ENCODE data around the gene CEP112.

CEP112 gene

DNA sequence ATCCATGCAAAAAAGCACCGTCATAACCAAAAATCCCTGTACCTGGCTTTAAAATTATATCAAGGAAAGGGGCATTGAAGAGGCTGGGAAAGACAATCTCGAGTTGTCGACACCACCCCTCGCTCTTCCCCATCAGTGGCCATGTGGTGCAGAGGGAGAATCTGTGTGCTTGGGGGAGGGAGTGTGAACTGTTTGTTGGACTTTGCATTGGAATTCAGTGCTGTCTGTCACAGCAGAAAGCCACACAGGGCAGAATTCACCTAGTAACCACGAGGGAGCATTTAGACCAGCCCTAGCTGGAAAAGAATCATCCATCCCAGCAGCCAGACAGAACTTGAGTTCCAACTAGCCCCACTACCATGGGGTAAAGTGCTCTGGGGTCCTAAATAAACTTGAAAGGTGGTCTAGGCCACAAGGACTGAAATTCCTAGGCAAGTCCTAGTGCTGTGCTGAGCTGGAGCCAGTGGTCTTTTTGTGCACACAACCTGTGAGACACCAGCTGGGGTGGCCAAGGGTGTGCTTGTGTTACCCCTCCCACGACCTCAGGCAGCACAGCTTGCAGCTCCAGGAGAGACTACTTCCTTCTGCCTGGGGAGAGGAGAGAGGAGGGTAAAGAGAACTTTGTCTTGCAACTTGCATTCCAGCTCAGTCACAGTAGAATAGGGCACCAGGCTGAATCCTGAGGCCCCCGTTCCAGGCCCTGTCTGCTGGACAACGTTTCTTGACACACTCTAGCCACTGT, 11.5 kb upstream of the CEP112 start:
- H3K4me1 ChIP-seq (ENCODE audit: control insufficient read depth, insufficient read depth, low read length), result no peaks in the 10 kb centered on the region
- H3K9ac ChIP-seq (ENCODE audit: low read length), result no peak overlapping the region
- no peaks in the 10 kb centered on the region for H3K36me3 ChIP-seq (ENCODE audit: control insufficient read depth, insufficient read depth, low read length, severe bottlenecking)
- peaks cover 4% of the 10 kb centered on the region for H3K9me3 ChIP-seq (ENCODE audit: control insufficient read depth, low read length)
- H3K4me3 ChIP-seq (ENCODE audit: low read length), result no peak overlapping the region
- no peak for DNase-seq (ENCODE audit: low read depth)
- peaks cover 2% of the 10 kb centered on the region for H3K27me3 ChIP-seq (replicated peaks; ENCODE audit: control insufficient read depth, insufficient read depth, low read length)

DNA sequence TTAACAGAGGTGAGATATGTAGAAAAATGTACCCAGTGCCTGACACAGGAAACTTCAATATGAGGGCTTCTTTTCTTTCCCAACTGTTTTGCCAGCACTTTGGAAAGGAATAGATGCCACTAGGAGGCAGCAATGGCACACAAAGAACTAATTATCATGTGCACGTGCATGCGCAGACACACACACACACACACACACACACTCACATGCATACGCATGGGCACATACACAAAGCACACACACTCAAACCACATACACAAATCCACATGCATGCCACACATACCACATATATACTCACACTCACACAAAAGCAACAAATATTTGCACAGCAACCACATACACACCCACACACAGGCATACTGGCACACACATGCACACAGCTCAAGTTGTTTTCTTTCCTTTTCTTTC, 8.8 kb upstream of the CEP112 start:
- peak; percentile 83 for DNase-seq (ENCODE audit: low read depth)

DNA sequence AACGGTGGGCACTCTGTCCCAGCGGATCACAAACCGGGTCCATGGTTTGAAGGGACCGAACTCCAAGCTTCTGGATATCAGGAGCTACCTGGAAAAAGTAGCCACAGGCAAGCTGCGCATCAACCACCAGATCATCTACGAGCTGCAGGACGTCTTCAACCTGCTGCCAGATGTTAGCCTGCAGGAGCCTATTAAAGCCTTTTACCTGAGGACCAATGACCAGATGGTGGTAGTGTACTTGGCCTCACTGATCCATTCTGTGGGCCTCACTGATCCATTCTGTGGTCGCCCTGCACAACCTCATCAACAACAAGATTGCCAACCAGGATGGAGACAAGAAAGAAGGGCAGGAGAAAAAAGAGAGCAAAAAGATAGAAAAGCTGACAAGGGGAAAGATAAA, 6.3 kb upstream of the CEP112 start:
- Histone ChIP-seq H3K9ac (ENCODE audit: low read length) (no peak overlapping the region), H3K4me3 (ENCODE audit: low read length) (no peak overlapping the region), H3K27me3 (replicated peaks; ENCODE audit: control insufficient read depth, insufficient read depth, low read length) (no peaks in the 10 kb centered on the region), H3K9me3 (ENCODE audit: control insufficient read depth, low read length) (no peaks in the 10 kb centered on the region), H3K36me3 (ENCODE audit: control insufficient read depth, insufficient read depth, low read length, severe bottlenecking) (no peaks in the 10 kb centered on the region), H3K4me1 (ENCODE audit: control insufficient read depth, insufficient read depth, low read length) (no peaks in the 10 kb centered on the region)
- DNase-seq (ENCODE audit: low read depth), result no peak

More for the DNA sequence above, 8.8 kb upstream of the CEP112 start:
- Histone ChIP-seq H3K9me3 (ENCODE audit: control insufficient read depth, low read length) (peaks cover 3% of the 10 kb centered on the region), H3K27me3 (replicated peaks; ENCODE audit: control insufficient read depth, insufficient read depth, low read length) (peaks cover 2% of the 10 kb centered on the region), H3K9ac (ENCODE audit: low read length) (no peak overlapping the region), H3K4me3 (ENCODE audit: low read length) (no peak overlapping the region), H3K36me3 (ENCODE audit: control insufficient read depth, insufficient read depth, low read length, severe bottlenecking) (no peaks in the 10 kb centered on the region), H3K4me1 (ENCODE audit: control insufficient read depth, insufficient read depth, low read length) (no peaks in the 10 kb centered on the region)

DNA sequence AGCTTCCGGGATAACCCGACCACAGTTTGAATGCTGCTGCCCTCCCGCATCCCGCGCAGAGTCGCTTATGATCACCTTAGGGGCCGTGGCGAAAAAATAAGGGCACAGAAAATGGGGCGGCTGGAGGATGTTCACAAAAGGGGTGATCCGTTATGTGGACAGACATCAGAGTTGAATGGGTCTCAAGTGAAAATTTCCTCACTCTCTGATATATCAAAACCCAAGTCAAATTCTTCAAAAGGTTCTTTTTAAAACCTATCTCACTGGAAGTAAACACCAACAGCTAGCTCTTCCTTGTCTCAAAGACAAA, 400 bp upstream of the CEP112 start:
- H3K36me3 ChIP-seq (ENCODE audit: control insufficient read depth, insufficient read depth, low read length, severe bottlenecking), result no peaks in the 10 kb centered on the region
- no peak for DNase-seq (ENCODE audit: low read depth)

GRCh38 chr17:66190738-66191592, 968 bp downstream of the CEP112 start:
- Histone ChIP-seq H3K4me1 (ENCODE audit: control insufficient read depth, insufficient read depth, low read length) (peaks cover 14% of the 10 kb centered on the region), H3K9ac (ENCODE audit: low read length) (peak overlapping the region; percentile 89), H3K27me3 (replicated peaks; ENCODE audit: control insufficient read depth, insufficient read depth, low read length) (no peaks in the 10 kb centered on the region), H3K9me3 (ENCODE audit: control insufficient read depth, low read length) (no peaks in the 10 kb centered on the region), H3K36me3 (ENCODE audit: control insufficient read depth, insufficient read depth, low read length, severe bottlenecking) (no peaks in the 10 kb centered on the region), H3K4me3 (ENCODE audit: low read length) (peak overlapping the region; percentile 86)
- DNase-seq (ENCODE audit: low read depth), result peak; percentile 64

More for the DNA sequence above, 400 bp upstream of the CEP112 start:
- Histone ChIP-seq H3K9ac (ENCODE audit: low read length) (peak overlapping the region; percentile 89), H3K4me3 (ENCODE audit: low read length) (peak overlapping the region; percentile 86), H3K4me1 (ENCODE audit: control insufficient read depth, insufficient read depth, low read length) (peaks cover 14% of the 10 kb centered on the region), H3K9me3 (ENCODE audit: control insufficient read depth, low read length) (no peaks in the 10 kb centered on the region), H3K27me3 (replicated peaks; ENCODE audit: control insufficient read depth, insufficient read depth, low read length) (no peaks in the 10 kb centered on the region)

GRCh38 chr17:66187718-66188117, 4.2 kb downstream of the CEP112 start:
- H3K4me3 ChIP-seq (ENCODE audit: low read length), result no peak overlapping the region
- H3K9ac ChIP-seq (ENCODE audit: low read length), result no peak overlapping the region
- no peaks in the 10 kb centered on the region for H3K27me3 ChIP-seq (replicated peaks; ENCODE audit: control insufficient read depth, insufficient read depth, low read length)
- peaks cover 14% of the 10 kb centered on the region for H3K4me1 ChIP-seq (ENCODE audit: control insufficient read depth, insufficient read depth, low read length)
- H3K9me3 ChIP-seq (ENCODE audit: control insufficient read depth, low read length), result no peaks in the 10 kb centered on the region
- DNase-seq (ENCODE audit: low read depth), result no peak
- H3K36me3 ChIP-seq (ENCODE audit: control insufficient read depth, insufficient read depth, low read length, severe bottlenecking), result no peaks in the 10 kb centered on the region

DNA sequence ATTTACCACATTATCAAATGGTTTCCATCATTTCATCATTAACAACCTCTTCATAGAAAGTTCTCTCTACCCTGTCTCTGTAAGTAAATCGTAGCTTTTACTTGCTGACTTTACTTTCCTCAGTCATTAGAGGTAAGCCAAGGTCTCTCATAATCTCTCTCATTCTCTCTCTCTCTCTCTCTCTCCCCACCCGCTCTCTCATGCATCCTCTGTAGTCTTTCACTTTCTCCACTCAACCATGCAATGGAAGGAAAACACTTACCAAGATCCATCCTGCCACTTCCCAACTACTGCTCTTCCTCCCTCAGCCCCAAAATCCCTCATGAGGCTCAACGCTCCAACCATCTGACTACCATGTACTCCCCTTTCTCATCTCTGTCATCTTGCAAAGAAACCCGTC, 6.1 kb downstream of the CEP112 start:
- peaks cover 5% of the 10 kb centered on the region for H3K36me3 ChIP-seq (ENCODE audit: control insufficient read depth, insufficient read depth, low read length, severe bottlenecking)
- H3K27me3 ChIP-seq (replicated peaks; ENCODE audit: control insufficient read depth, insufficient read depth, low read length), result no peaks in the 10 kb centered on the region
- no peak overlapping the region for H3K4me3 ChIP-seq (ENCODE audit: low read length)
- H3K4me1 ChIP-seq (ENCODE audit: control insufficient read depth, insufficient read depth, low read length), result peaks cover 7% of the 10 kb centered on the region
- H3K9ac ChIP-seq (ENCODE audit: low read length), result no peak overlapping the region
- H3K9me3 ChIP-seq (ENCODE audit: control insufficient read depth, low read length), result no peaks in the 10 kb centered on the region
- DNase-seq (ENCODE audit: low read depth), result no peak

DNA sequence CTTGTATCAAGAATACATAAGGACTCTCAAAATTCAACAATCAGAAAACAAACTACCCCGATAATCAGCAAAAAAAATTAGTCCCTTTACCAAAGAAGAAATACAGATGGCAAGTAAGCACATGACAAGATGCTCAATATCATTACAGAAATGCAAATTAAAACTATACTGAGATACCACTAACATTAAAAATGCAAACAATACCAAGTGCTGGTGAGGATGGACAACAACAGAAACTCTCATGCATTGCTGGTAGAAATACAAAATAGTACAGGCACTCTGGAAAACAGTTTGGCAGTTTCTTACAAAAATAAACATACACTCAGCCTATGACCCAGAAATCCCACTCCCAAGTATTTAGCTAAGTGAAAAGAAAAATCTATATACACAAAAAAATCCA, 7.5 kb downstream of the CEP112 start:
- DNase-seq (ENCODE audit: low read depth), result no peak
- Histone ChIP-seq H3K4me3 (ENCODE audit: low read length) (no peak overlapping the region), H3K27me3 (replicated peaks; ENCODE audit: control insufficient read depth, insufficient read depth, low read length) (no peaks in the 10 kb centered on the region), H3K9me3 (ENCODE audit: control insufficient read depth, low read length) (no peaks in the 10 kb centered on the region), H3K36me3 (ENCODE audit: control insufficient read depth, insufficient read depth, low read length, severe bottlenecking) (peaks cover 5% of the 10 kb centered on the region), H3K9ac (ENCODE audit: low read length) (no peak overlapping the region), H3K4me1 (ENCODE audit: control insufficient read depth, insufficient read depth, low read length) (no peaks in the 10 kb centered on the region)

DNA sequence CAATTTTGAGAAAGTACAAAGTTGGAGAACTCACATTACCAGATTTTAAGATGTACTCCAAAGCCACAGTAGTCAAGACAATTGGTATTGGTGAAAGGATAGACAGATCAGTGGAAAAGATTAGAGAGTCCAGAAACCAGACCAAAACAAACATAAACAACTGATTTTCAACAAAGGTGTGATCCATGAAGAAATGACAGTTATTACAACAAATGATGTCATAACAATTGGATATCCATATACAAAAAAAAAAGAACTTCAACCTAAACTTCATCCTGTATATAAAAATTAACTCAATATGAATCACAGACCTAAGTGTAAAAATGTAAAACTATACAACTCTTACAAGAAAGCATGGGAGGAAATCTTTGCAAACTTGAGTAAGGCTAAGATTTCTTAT, 8.4 kb downstream of the CEP112 start:
- no peaks in the 10 kb centered on the region for H3K4me1 ChIP-seq (ENCODE audit: control insufficient read depth, insufficient read depth, low read length)
- no peaks in the 10 kb centered on the region for H3K27me3 ChIP-seq (replicated peaks; ENCODE audit: control insufficient read depth, insufficient read depth, low read length)
- no peaks in the 10 kb centered on the region for H3K9me3 ChIP-seq (ENCODE audit: control insufficient read depth, low read length)
- no peak for DNase-seq (ENCODE audit: low read depth)
- no peak overlapping the region for H3K4me3 ChIP-seq (ENCODE audit: low read length)
- no peak overlapping the region for H3K9ac ChIP-seq (ENCODE audit: low read length)
- H3K36me3 ChIP-seq (ENCODE audit: control insufficient read depth, insufficient read depth, low read length, severe bottlenecking), result peaks cover 5% of the 10 kb centered on the region

GRCh38 chr17:66178642-66179041, 13.3 kb downstream of the CEP112 start:
- H3K9ac ChIP-seq (ENCODE audit: low read length), result no peak overlapping the region
- H3K4me3 ChIP-seq (ENCODE audit: low read length), result no peak overlapping the region
- no peaks in the 10 kb centered on the region for H3K27me3 ChIP-seq (replicated peaks; ENCODE audit: control insufficient read depth, insufficient read depth, low read length)
- no peaks in the 10 kb centered on the region for H3K9me3 ChIP-seq (ENCODE audit: control insufficient read depth, low read length)
- no peak for DNase-seq (ENCODE audit: low read depth)
- H3K4me1 ChIP-seq (ENCODE audit: control insufficient read depth, insufficient read depth, low read length), result no peaks in the 10 kb centered on the region
- peaks cover 5% of the 10 kb centered on the region for H3K36me3 ChIP-seq (ENCODE audit: control insufficient read depth, insufficient read depth, low read length, severe bottlenecking)

GRCh38 chr17:66177048-66177447, 14.9 kb downstream of the CEP112 start:
- no peak overlapping the region for H3K9ac ChIP-seq (ENCODE audit: low read length)
- H3K27me3 ChIP-seq (replicated peaks; ENCODE audit: control insufficient read depth, insufficient read depth, low read length), result no peaks in the 10 kb centered on the region
- peaks cover 5% of the 10 kb centered on the region for H3K36me3 ChIP-seq (ENCODE audit: control insufficient read depth, insufficient read depth, low read length, severe bottlenecking)
- H3K4me1 ChIP-seq (ENCODE audit: control insufficient read depth, insufficient read depth, low read length), result no peaks in the 10 kb centered on the region
- DNase-seq (ENCODE audit: low read depth), result no peak
- H3K4me3 ChIP-seq (ENCODE audit: low read length), result no peak overlapping the region
- H3K9me3 ChIP-seq (ENCODE audit: control insufficient read depth, low read length), result no peaks in the 10 kb centered on the region

Data from adipocyte (in vitro differentiated cells).